Hematopoietic multipotent progenitor cell (in vitro differentiated cells): ENCODE results near the gene JCAD. TPM values are rescaled to one million over a fixed set of nuclear protein-coding genes. Genes with fewer than 3 reads are reported as not detected.

ENCODE experiments used
- DNase-seq, 3 donors: peaks; one replicate each; pipeline ENCODE4 v3.0.0-alpha.2; 2011 to 2015; ENCODE audit warnings: low read depth in 2 of 3, low spot score in 2 of 3
- total RNA-seq: library from RNA; depleted of rRNA; stranded (reverse); fragments of >200 nt; gene quantifications from one replicate; pipeline ENCODE4 v1.2.3, GENCODE V29; 2012

Gene JCAD
- total RNA-seq, 1 donor, result 1.3 TPM

GRCh38 chr10:30046476-30046875, 12.9 kb downstream of the JCAD start:
- DNase-seq, result no peak

GRCh38 chr10:30045961-30046360, 13.4 kb downstream of the JCAD start:
- DNase-seq, result no peak

GRCh38 chr10:30043476-30044270, 15.7 kb downstream of the JCAD start:
- DNase-seq, result peak in 1 of 3 donors; percentile 65

- DNase-seq, result no peak
Measured at GRCh38 chr10:30042820-30043219, 16.6 kb downstream of the JCAD start.

- peak in 2 of 3 donors; percentile 43 to 71 for DNase-seq
Measured at GRCh38 chr10:30041196-30042105, 17.9 kb downstream of the JCAD start.

GRCh38 chr10:30040597-30040996, 18.8 kb downstream of the JCAD start:
- no peak for DNase-seq

- no peak for DNase-seq
Measured at GRCh38 chr10:30039988-30040387, 19.4 kb downstream of the JCAD start.

GRCh38 chr10:30039567-30039966, 19.8 kb downstream of the JCAD start:
- no peak for DNase-seq

GRCh38 chr10:30038781-30039536, 20.4 kb downstream of the JCAD start:
- DNase-seq, result peak in 1 of 3 donors; percentile 32

GRCh38 chr10:30037620-30038336, 21.6 kb downstream of the JCAD start:
- DNase-seq, result no peak

GRCh38 chr10:30036811-30037210, 22.6 kb downstream of the JCAD start:
- no peak for DNase-seq

GRCh38 chr10:30036341-30036740, 23.0 kb downstream of the JCAD start:
- DNase-seq, result no peak

GRCh38 chr10:30034433-30035137, 24.8 kb downstream of the JCAD start:
- DNase-seq, result no peak

GRCh38 chr10:30032125-30032524, 27.3 kb downstream of the JCAD start:
- no peak for DNase-seq

- DNase-seq, result no peak
Measured at GRCh38 chr10:30029872-30030256, 29.5 kb downstream of the JCAD start.

- no peak for DNase-seq
Measured at GRCh38 chr10:30029164-30029871, 30.1 kb downstream of the JCAD start.

- no peak for DNase-seq
Measured at GRCh38 chr10:30028738-30029030, 30.7 kb downstream of the JCAD start.

- DNase-seq, result peak in 2 of 3 donors; percentile 16 to 47
Measured at GRCh38 chr10:30028006-30028737, 31.2 kb downstream of the JCAD start.
